K562 (cell line): Measurements from ENCODE around the gene DSCAM. TPM values are rescaled to one million over a fixed set of nuclear protein-coding genes. Genes with fewer than 3 reads are reported as not detected.

ENCODE experiments used
- ATAC-seq: fragments of 200-7000 bp; cut with Tn5 transposase; 3 replicates; pipeline ENCODE4 v1.9.1; 2020; ENCODE audit warnings: moderate library complexity
- BruUV-seq: library from RNA; stranded (reverse); fragments of 400-500 nt; replicated peaks from 2 replicates; lab custom pipeline; 2021; lab: Mats Ljungman, UMichigan
- CTCF ChIA-PET: fragments of 300-600 bp; formaldehyde crosslinking; extraction: SDS; loops from one replicate; lab custom pipeline; 2021; ENCODE audit warnings: low intra/inter-chr PET ratio; lab: Yijun Ruan, JAX
- POLR2A ChIA-PET: fragments of 300-600, 350-650 bp; sonication (Branson Sonifier 250); formaldehyde crosslinking; extraction: SDS; loops from one replicate; lab custom pipeline; 2021; ENCODE audit warnings: antibody characterized with exemption, inconsistent platforms; lab: Yijun Ruan, JAX
- DNase-seq, 4 experiments: peaks; one replicate each; pipeline versions ENCODE4 v3.0.0 to v3.0.0-alpha.2; 2011 to 2018; ENCODE audit warnings: low spot score in 3 of 4, mixed read lengths in 3 of 4; ENCODE audit errors: extremely low read depth in 1 of 4
- FAIRE-seq: peaks from 2 replicates; lab custom pipeline; 2011; peaks lifted over from hg19 to GRCh38; lab: Jason Lieb, UNC
- H2AFZ ChIP-seq: 2 replicates; pipeline ENCODE4 v1.6.0; 2011; ENCODE audit warnings: low read depth, low read length, control low read depth, inconsistent platforms
- H3K27ac ChIP-seq: fragments of 200-600 bp; 3 replicates; pipeline ENCODE4 v1.8.0; 2011; ENCODE audit warnings: low read depth, mild to moderate bottlenecking, control low read depth, inconsistent platforms, low read length, moderate library complexity, mixed read lengths; ENCODE audit errors: extremely low read depth
- H3K27me3 ChIP-seq, 2 experiments: fragments of 300-600 bp in 1 of 2; 2 replicates in 1 of 2; 3 replicates in 1 of 2; pipeline versions ENCODE4 v1.6.0 to v1.8.0; 2011; ENCODE audit warnings: inconsistent platforms in 2 of 2, low read length in 2 of 2, mild to moderate bottlenecking in 1 of 2, mixed read lengths in 1 of 2, moderate library complexity in 1 of 2; ENCODE audit not compliant: control insufficient read depth in 2 of 2, insufficient read depth in 2 of 2
- H3K36me3 ChIP-seq: fragments of 300-600 bp; 3 replicates; pipeline ENCODE4 v1.8.0; 2011; ENCODE audit warnings: mild to moderate bottlenecking, low read length, inconsistent platforms; ENCODE audit not compliant: control insufficient read depth, insufficient read depth
- H3K4me1 ChIP-seq, 2 experiments: fragments of 200-600 bp in 1 of 2; replicated peaks in 1 of 2; 2 replicates in 1 of 2; 3 replicates in 1 of 2; pipeline versions ENCODE4 v1.5.1 to v1.8.0; 2011; ENCODE audit warnings: inconsistent platforms in 2 of 2, low read length in 2 of 2, mild to moderate bottlenecking in 1 of 2, mixed read lengths in 1 of 2, moderate library complexity in 1 of 2; ENCODE audit not compliant: control insufficient read depth in 2 of 2, insufficient read depth in 2 of 2
- H3K4me2 ChIP-seq: 2 replicates; pipeline ENCODE4 v1.6.1; 2011; ENCODE audit warnings: low read length, control low read depth, inconsistent platforms, mixed read lengths; ENCODE audit not compliant: insufficient read depth
- H3K4me3 ChIP-seq: fragments of 200-600 bp; sonication (generic), shearing (Covaris generic); 2 replicates; pipeline ENCODE4 v1.5.1; 2016; ENCODE audit warnings: control low read depth, inconsistent platforms
- H3K79me2 ChIP-seq: fragments of 200-600 bp; 3 replicates; pipeline ENCODE4 v1.8.0; 2011; ENCODE audit warnings: low read length, inconsistent platforms; ENCODE audit not compliant: control insufficient read depth, insufficient read depth
- H3K9ac ChIP-seq, 2 experiments: 2 replicates each; pipeline versions ENCODE4 v1.6.0 to v1.6.1; 2011; ENCODE audit warnings: low read depth in 2 of 2, low read length in 2 of 2, control low read depth in 1 of 2, inconsistent platforms in 1 of 2, mild to moderate bottlenecking in 1 of 2, mixed read lengths in 1 of 2; ENCODE audit not compliant: insufficient read depth in 1 of 2
- H3K9me1 ChIP-seq: one replicate; pipeline ENCODE4 v1.6.0; 2011; ENCODE audit warnings: inconsistent platforms, mild to moderate bottlenecking, low read length, moderate library complexity; ENCODE audit not compliant: control insufficient read depth, insufficient read depth
- H3K9me3 ChIP-seq: replicated peaks from 2 replicates; pipeline ENCODE4 v1.5.1; 2011; ENCODE audit warnings: low read depth, low read length, inconsistent platforms; ENCODE audit not compliant: control insufficient read depth, insufficient read depth
- H4K20me1 ChIP-seq: replicated peaks from 2 replicates; pipeline ENCODE4 v1.6.1; 2011; ENCODE audit warnings: low read length, inconsistent platforms, mixed read lengths; ENCODE audit not compliant: control insufficient read depth, insufficient read depth
- KLF16 ChIP-seq: IDR thresholded peaks from 2 replicates; pipeline ENCODE4 v1.6.1; 2016; ENCODE audit warnings: antibody characterized with exemption
- NRF1 ChIP-seq, 2 experiments: fragments of 450-650 bp; IDR thresholded peaks in 1 of 2; conservative IDR thresholded peaks in 1 of 2; 2 replicates each; pipeline ENCODE4 v1.6.1; 2014; ENCODE audit warnings: mild to moderate bottlenecking in 2 of 2
- YBX1 ChIP-seq: fragments of 450-650 bp; IDR thresholded peaks from 2 replicates; pipeline ENCODE4 v1.7.1; 2016; ENCODE audit warnings: mild to moderate bottlenecking
- WGBS: fragments of 100-300 bp; shearing (Covaris generic); methylation state at CpG from one replicate; pipeline ENCODE4 v1.1.6; 2016; ENCODE audit warnings: low coverage, mixed read lengths; ENCODE audit not compliant: insufficient coverage; ENCODE audit errors: missing lambda C conversion rate; 5-methylcytosine and 5-hydroxymethylcytosine counted together
- in situ Hi-C: fragments of 300-500 bp; cut with MboI; formaldehyde crosslinking; loops from 4 replicates; pipeline ENCODE4 v1.15.0; 2018; ENCODE audit warnings: inconsistent platforms, mixed read lengths
- intact Hi-C: fragments of 100-400 bp; cut with micrococcal nuclease; formaldehyde crosslinking; loops from 2 replicates; pipeline ENCODE4 v1.14.2; 2022
- polyA plus RNA-seq, 8 experiments: library from polyadenylated mRNA; depleted of rRNA in 4 of 8; stranded (reverse) in 5 of 8; unstranded in 3 of 8; fragments of >200 nt; fragmentation: Nextera tagmentation in 2 of 8; fragmentation: Illumina TruSeq in 1 of 8; extraction: Ambion mirVana in 2 of 8; extraction: Trizol in 1 of 8; gene quantifications; 2 replicates each; pipeline versions ENCODE4 v1.2.1 to v1.2.3, GENCODE V29; 2011 to 2014; ENCODE audit warnings: inconsistent platforms in 1 of 8, missing spikeins in 1 of 8
- total RNA-seq, 7 experiments: library from RNA; depleted of rRNA in 6 of 7; stranded (reverse); fragments of >200 nt in 6 of 7; fragmentation: Illumina TruSeq in 2 of 7; extraction: Trizol in 2 of 7; gene quantifications; 2 replicates each; pipeline versions ENCODE4 v1.2.1 to v1.2.3, GENCODE V29; 2011 to 2021; ENCODE audit warnings: low replicate concordance in 1 of 7
- TF ChIP-seq, protein P1 (sequence below), 2 experiments: fragments of 200-800 bp in 1 of 2; sonication (Bioruptor generic) in 1 of 2; sonication (generic) in 1 of 2; formaldehyde crosslinking in 1 of 2; IDR thresholded peaks in 1 of 2; conservative IDR thresholded peaks in 1 of 2; 2 replicates each; pipeline versions ENCODE4 v1.5.0 to v1.6.1; 2016 to 2020; ENCODE audit warnings: missing compliant biosample characterization in 1 of 2, missing genetic modification characterization in 1 of 2, missing genetic modification reagents in 1 of 2
- TF ChIP-seq, protein P2 (sequence below): fragments of 250-450 bp; sonication (Bioruptor Pico); IDR thresholded peaks from 2 replicates; pipeline ENCODE4 v1.9.0; 2021; ENCODE audit warnings: mild to moderate bottlenecking

The DSCAM gene
- total and polyA plus RNA-seq, 9 of the 15 experiments (the other 6 are each of a cell fraction or from before 2014, with no cell fraction given), result not detected

DNA sequence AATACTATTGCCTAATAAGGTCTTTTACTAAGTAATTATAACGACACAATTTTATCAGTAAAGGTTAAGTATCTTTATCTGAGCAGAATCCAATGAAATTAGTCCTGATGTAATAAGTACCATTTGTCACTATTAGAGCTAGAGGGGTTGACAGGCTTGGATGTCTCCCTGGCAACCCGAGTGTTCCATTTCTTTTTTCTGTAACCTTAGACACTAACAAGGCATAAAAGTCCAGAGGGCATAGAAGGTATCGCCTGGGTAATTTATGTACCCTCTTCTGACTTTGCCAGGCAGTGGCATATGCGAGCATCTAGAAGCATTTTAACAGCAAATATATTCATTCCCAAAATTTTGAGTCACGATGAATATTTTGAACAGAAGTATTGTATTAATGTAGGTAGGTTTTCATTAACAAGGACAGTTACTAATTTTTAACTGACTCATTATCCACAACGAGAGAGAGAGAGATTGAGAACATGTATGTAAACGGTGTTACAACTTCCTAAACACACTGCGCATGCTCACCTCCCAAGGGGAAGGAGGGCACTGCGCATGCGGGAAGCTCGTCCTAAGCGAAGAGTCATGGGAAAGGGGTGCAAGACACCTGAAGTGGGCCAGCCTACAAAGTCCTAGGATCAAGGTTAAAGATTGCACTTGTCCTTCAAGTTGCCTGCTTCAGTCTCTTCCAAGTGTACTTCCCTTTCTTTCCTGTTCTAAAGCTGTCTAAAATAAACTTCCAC is 423.9 kb downstream of the DSCAM start:
- CTCF ChIA-PET, result no interaction called here
- no peak overlapping the region for H3K9ac ChIP-seq
- no peak overlapping the region for H3K27ac ChIP-seq
- BruUV-seq, result no TSS peak
- TF ChIP-seq NRF1 (conservative IDR thresholded peaks at IDR 0.05 in 1 of 2, IDR thresholded peaks at IDR 0.05 in 1 of 2), result peak; percentile 77 to 82
- no peak for TF ChIP-seq YBX1
- TF ChIP-seq KLF16, result no peak
- TF ChIP-seq, protein P1, sequence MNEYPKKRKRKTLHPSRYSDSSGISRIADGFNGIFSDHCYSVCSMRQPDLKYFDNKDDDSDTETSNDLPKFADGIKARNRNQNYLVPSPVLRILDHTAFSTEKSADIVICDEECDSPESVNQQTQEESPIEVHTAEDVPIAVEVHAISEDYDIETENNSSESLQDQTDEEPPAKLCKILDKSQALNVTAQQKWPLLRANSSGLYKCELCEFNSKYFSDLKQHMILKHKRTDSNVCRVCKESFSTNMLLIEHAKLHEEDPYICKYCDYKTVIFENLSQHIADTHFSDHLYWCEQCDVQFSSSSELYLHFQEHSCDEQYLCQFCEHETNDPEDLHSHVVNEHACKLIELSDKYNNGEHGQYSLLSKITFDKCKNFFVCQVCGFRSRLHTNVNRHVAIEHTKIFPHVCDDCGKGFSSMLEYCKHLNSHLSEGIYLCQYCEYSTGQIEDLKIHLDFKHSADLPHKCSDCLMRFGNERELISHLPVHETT (CRISPR knock-in tag; conservative IDR thresholded peaks at IDR 0.05 in 1 of 2, IDR thresholded peaks at IDR 0.05 in 1 of 2), result no peak
- TF ChIP-seq, protein P2, sequence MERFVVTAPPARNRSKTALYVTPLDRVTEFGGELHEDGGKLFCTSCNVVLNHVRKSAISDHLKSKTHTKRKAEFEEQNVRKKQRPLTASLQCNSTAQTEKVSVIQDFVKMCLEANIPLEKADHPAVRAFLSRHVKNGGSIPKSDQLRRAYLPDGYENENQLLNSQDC, result no peak
- no peak overlapping the region for H3K4me3 ChIP-seq
- no peaks in the 10 kb centered on the region for H3K27me3 ChIP-seq
- in situ Hi-C loops, result no loop called here
- intact Hi-C loops, result no loop called here
- no peaks in the 10 kb centered on the region for H3K79me2 ChIP-seq
- H3K9me3 ChIP-seq, result no peaks in the 10 kb centered on the region; the same call in 1 of the 2 replicates
- whole genome bisulfite sequencing, result 5% methylated on average over 12 of the region's 12 CpGs
- H3K4me1 ChIP-seq, result no peaks in the 10 kb centered on the region
- H3K36me3 ChIP-seq, result no peaks in the 10 kb centered on the region
- ATAC-seq (no peak), FAIRE-seq (no peak), DNase-seq (no peak)
- H4K20me1 ChIP-seq, result no peaks in the 10 kb centered on the region
- no peak overlapping the region for H2AFZ ChIP-seq
- H3K9me1 ChIP-seq, result no peaks in the 10 kb centered on the region
- POLR2A ChIA-PET, result no interaction called here
- no peak overlapping the region for H3K4me2 ChIP-seq
